Mesothelial cell of epicardium (in vitro differentiated cells): ENCODE data around the gene EMX1. TPM values are rescaled to one million over a fixed set of nuclear protein-coding genes. Genes with fewer than 3 reads are reported as not detected.

Experiments used
- DNase-seq, 2 experiments: peaks; one replicate each; pipeline ENCODE4 v3.0.0; 2021; ENCODE audit warnings: low spot score in 2 of 2; ENCODE audit not compliant: unreplicated experiment in 2 of 2
- H3K27ac Mint-ChIP-seq: 2 replicates; pipeline ENCODE4 v1.8.0; 2021; ENCODE audit warnings: mixed read lengths
- H3K27me3 Mint-ChIP-seq: 2 replicates; pipeline ENCODE4 v1.8.0; 2021; ENCODE audit warnings: low read depth, mixed read lengths
- H3K36me3 Mint-ChIP-seq: 2 replicates; pipeline ENCODE4 v1.8.0; 2021; ENCODE audit warnings: mixed read lengths
- H3K4me1 Mint-ChIP-seq: 2 replicates; pipeline ENCODE4 v1.8.0; 2021; ENCODE audit warnings: mixed read lengths
- H3K4me3 Mint-ChIP-seq: 2 replicates; pipeline ENCODE4 v1.8.0; 2021; ENCODE audit warnings: mild to moderate bottlenecking, moderate library complexity, mixed read lengths
- H3K9me3 Mint-ChIP-seq: 2 replicates; pipeline ENCODE4 v1.8.0; 2021; ENCODE audit warnings: mixed read lengths
- CTCF ChIP-seq: fragments of 200-600 bp; sonication (generic); IDR thresholded peaks from one replicate; pipeline ENCODE4 v1.5.0; 2021; ENCODE audit warnings: antibody characterized with exemption; ENCODE audit not compliant: unreplicated experiment
- total RNA-seq: library from RNA; stranded (reverse); gene quantifications from 3 replicates; pipeline ENCODE4 v1.2.1, GENCODE V29; 2021

The EMX1 gene
- total RNA-seq, 1 donor from 2014 or later, result not detected

GRCh38 chr2:72956936-72957335, 39.6 kb downstream of the EMX1 start:
- H3K4me3 Mint-ChIP-seq, result no peak overlapping the region
- H3K9me3 Mint-ChIP-seq, result no peaks in the 10 kb centered on the region
- no peaks in the 10 kb centered on the region for H3K36me3 Mint-ChIP-seq
- DNase-seq, result no peak
- TF ChIP-seq CTCF, result no peak
- H3K27me3 Mint-ChIP-seq, result no peaks in the 10 kb centered on the region
- no peak overlapping the region for H3K27ac Mint-ChIP-seq
- no peaks in the 10 kb centered on the region for H3K4me1 Mint-ChIP-seq

- Mint-ChIP-seq H3K27ac (no peak overlapping the region), H3K9me3 (no peaks in the 10 kb centered on the region), H3K4me3 (no peak overlapping the region), H3K36me3 (no peaks in the 10 kb centered on the region), H3K4me1 (peaks cover 8% of the 10 kb centered on the region), H3K27me3 (no peaks in the 10 kb centered on the region)
- DNase-seq, result no peak
- TF ChIP-seq CTCF, result no peak
Measured at GRCh38 chr2:72958542-72959385, 41.4 kb downstream of the EMX1 start.

GRCh38 chr2:72959554-72959953, 42.2 kb downstream of the EMX1 start:
- Mint-ChIP-seq H3K4me1 (peaks cover 8% of the 10 kb centered on the region), H3K27me3 (no peaks in the 10 kb centered on the region), H3K27ac (no peak overlapping the region), H3K36me3 (no peaks in the 10 kb centered on the region), H3K4me3 (no peak overlapping the region), H3K9me3 (no peaks in the 10 kb centered on the region)
- no peak for TF ChIP-seq CTCF
- no peak for DNase-seq

- H3K27me3 Mint-ChIP-seq, result no peaks in the 10 kb centered on the region
- H3K4me1 Mint-ChIP-seq, result peaks cover 8% of the 10 kb centered on the region
- no peaks in the 10 kb centered on the region for H3K9me3 Mint-ChIP-seq
- no peak overlapping the region for H3K4me3 Mint-ChIP-seq
- TF ChIP-seq CTCF, result no peak
- no peak overlapping the region for H3K27ac Mint-ChIP-seq
- no peak for DNase-seq
- no peaks in the 10 kb centered on the region for H3K36me3 Mint-ChIP-seq
Measured at GRCh38 chr2:72959995-72960981, 43.0 kb downstream of the EMX1 start.

GRCh38 chr2:72961036-72961720, 43.9 kb downstream of the EMX1 start:
- Mint-ChIP-seq H3K9me3 (no peaks in the 10 kb centered on the region), H3K4me3 (no peak overlapping the region), H3K27me3 (no peaks in the 10 kb centered on the region), H3K4me1 (peaks cover 8% of the 10 kb centered on the region), H3K27ac (no peak overlapping the region), H3K36me3 (no peaks in the 10 kb centered on the region)
- no peak for DNase-seq
- no peak for TF ChIP-seq CTCF
